T-cell (primary cell): ENCODE measurements around the gene LAMC3. TPM values are rescaled to one million over a fixed set of nuclear protein-coding genes. Genes with fewer than 3 reads are reported as not detected.
"Not testable (repeated sequence)": the region's sequence is repeated elsewhere in the genome, so short reads cannot be mapped to it uniquely, and the experiment has no call there.

Experiments
- ATAC-seq, 4 experiments: fragments of 200-7000 bp in 3 of 4; fragments of 150-1000 bp in 1 of 4; cut with Tn5 transposase; replicated peaks in 1 of 4; 1 replicate in 3 of 4; 2 replicates in 1 of 4; pipeline ENCODE4 v1.10.0; 2021; ENCODE audit warnings: moderate library complexity in 3 of 4, mild to moderate bottlenecking in 2 of 4, moderate number of reproducible peaks in 1 of 4
- CTCF ChIA-PET, 2 donors: fragments of 300-600 bp; sonication (Branson Sonifier 250); formaldehyde crosslinking; loops; one replicate each; lab custom pipeline; 2022; ENCODE audit warnings: antibody characterized with exemption in 2 of 2; lab: Charles Lee
- POLR2A ChIA-PET, 2 donors: fragments of 300-600 bp; sonication (Branson Sonifier 250); formaldehyde crosslinking; loops; one replicate each; lab custom pipeline; 2022; ENCODE audit warnings: antibody characterized with exemption in 2 of 2; lab: Charles Lee
- DNase-seq, 35 experiments: peaks; one replicate each; pipeline versions ENCODE4 v3.0.0 to v3.0.0-alpha.2; 2013 to 2023
- H3K27ac ChIP-seq: one replicate; pipeline ENCODE4 v1.5.1; 2013; ENCODE audit warnings: low read length
- H3K27me3 ChIP-seq, 2 experiments: replicated peaks in 1 of 2; 1 replicate in 1 of 2; 2 replicates in 1 of 2; pipeline versions ENCODE4 v1.6.1 to v1.7.0; 2013; ENCODE audit warnings: low read length in 1 of 2, mixed read lengths in 1 of 2; ENCODE audit not compliant: control insufficient read depth in 2 of 2, insufficient read depth in 2 of 2; ENCODE audit errors: extremely low read depth in 1 of 2
- H3K36me3 ChIP-seq, 2 donors: 1 replicate in 1 of 2; 2 replicates in 1 of 2; pipeline versions ENCODE4 v1.6.1 to v1.7.0; 2013; ENCODE audit warnings: low read length in 1 of 2; ENCODE audit not compliant: control insufficient read depth in 2 of 2, insufficient read depth in 1 of 2; ENCODE audit errors: extremely low read depth in 1 of 2
- H3K4me1 ChIP-seq, 2 experiments: 1 replicate in 1 of 2; 2 replicates in 1 of 2; pipeline versions ENCODE4 v1.6.1 to v1.7.0; 2013; ENCODE audit warnings: low read length in 2 of 2, mixed read lengths in 1 of 2; ENCODE audit not compliant: insufficient read depth in 2 of 2, control insufficient read depth in 1 of 2; ENCODE audit errors: extremely low read depth in 1 of 2
- H3K4me3 ChIP-seq, 2 donors: 1 replicate in 1 of 2; 2 replicates in 1 of 2; pipeline versions ENCODE4 v1.5.1 to v1.7.0; 2013; ENCODE audit warnings: mild to moderate bottlenecking in 2 of 2, low read length in 1 of 2, moderate library complexity in 1 of 2; ENCODE audit not compliant: control insufficient read depth in 1 of 2; ENCODE audit errors: extremely low read depth in 1 of 2
- H3K9me3 ChIP-seq: 2 replicates; pipeline ENCODE4 v1.7.0; 2013
- H3K27ac Mint-ChIP-seq, 2 donors: one replicate each; pipeline ENCODE4 v1.8.0; 2020 to 2021; ENCODE audit warnings: mild to moderate bottlenecking in 2 of 2, mixed read lengths in 2 of 2
- H3K27me3 Mint-ChIP-seq, 2 donors: one replicate each; pipeline ENCODE4 v1.8.0; 2021 to 2022; ENCODE audit warnings: mixed read lengths in 2 of 2
- H3K36me3 Mint-ChIP-seq: one replicate; pipeline ENCODE4 v1.8.0; 2021; ENCODE audit warnings: mixed read lengths
- H3K4me1 Mint-ChIP-seq, 3 donors: one replicate each; pipeline ENCODE4 v1.8.0; 2020 to 2022; ENCODE audit warnings: mixed read lengths in 3 of 3, mild to moderate bottlenecking in 1 of 3
- H3K4me3 Mint-ChIP-seq, 3 donors: one replicate each; pipeline ENCODE4 v1.8.0; 2020 to 2022; ENCODE audit warnings: mild to moderate bottlenecking in 3 of 3, mixed read lengths in 3 of 3, moderate library complexity in 3 of 3
- H3K9me3 Mint-ChIP-seq, 3 donors: one replicate each; pipeline ENCODE4 v1.8.0; 2020 to 2022; ENCODE audit warnings: mixed read lengths in 3 of 3
- WGBS: methylation state at CpG from one replicate; pipeline ENCODE4 v1.1.5; 2013; ENCODE audit warnings: missing lambda C conversion rate; ENCODE audit not compliant: insufficient coverage; 5-methylcytosine and 5-hydroxymethylcytosine counted together
- total RNA-seq, 35 experiments: library from RNA in 6 of 35; stranded (reverse) in 6 of 35; fragments of 120-200 nt in 1 of 35; gene quantifications; one replicate each; pipeline versions ENCODE4 v1.2.1 to v1.2.4 and lab custom pipeline; 2013 to 2026

The LAMC3 gene
- total RNA-seq, 5 donors from 2014 or later (not counting 1 experiment from before 2014, with no cell fraction given), result 0.35 to 3.7 (median 1.8) TPM

GRCh38 chr9:131034749-131035148 lies 25.8 kb downstream of the LAMC3 start:
- H3K4me3 ChIP-seq, H3K27ac Mint-ChIP-seq, CTCF ChIA-PET, H3K9me3 ChIP-seq, H3K36me3 ChIP-seq, H3K27ac ChIP-seq, POLR2A ChIA-PET, H3K4me1 ChIP-seq, ATAC-seq, H3K9me3 Mint-ChIP-seq, H3K4me3 Mint-ChIP-seq, DNase-seq, H3K4me1 Mint-ChIP-seq, H3K36me3 Mint-ChIP-seq: not testable (repeated sequence)
- peaks cover 12 to 22% of the 10 kb centered on the region in 2 donors for H3K27me3 Mint-ChIP-seq
- WGBS, result 75% methylated on average over 2 of the region's 10 CpGs
- peaks cover 0 to 44% of the 10 kb centered on the region in 2 experiments for H3K27me3 ChIP-seq

GRCh38 chr9:131035548-131035947 lies 26.6 kb downstream of the LAMC3 start:
- 86% methylated on average over 3 of the region's 3 CpGs for WGBS
- CTCF ChIA-PET, result no interaction called here
- H3K27me3 ChIP-seq, result peaks cover 0 to 46% of the 10 kb centered on the region in 2 experiments

GRCh38 chr9:131036071-131036470 lies 27.1 kb downstream of the LAMC3 start:
- no peak overlapping the region for H3K4me3 ChIP-seq
- Mint-ChIP-seq H3K27ac (no peak overlapping the region), H3K9me3 (no peaks in the 10 kb centered on the region), H3K27me3 (peaks cover 12 to 22% of the 10 kb centered on the region in 2 donors), H3K4me1 (no peaks in the 10 kb centered on the region), H3K36me3 (no peaks in the 10 kb centered on the region), H3K4me3 (no peak overlapping the region)
- no peaks in the 10 kb centered on the region for H3K36me3 ChIP-seq
- peaks cover 0 to 42% of the 10 kb centered on the region in 2 experiments for H3K27me3 ChIP-seq
- 89% methylated on average over 19 of the region's 24 CpGs for WGBS
- DNase-seq (no peak), ATAC-seq (no peak)
- ChIA-PET POLR2A (no interaction called here), CTCF (no interaction called here)
- no peaks in the 10 kb centered on the region for H3K9me3 ChIP-seq
- no peaks in the 10 kb centered on the region for H3K4me1 ChIP-seq
- no peak overlapping the region for H3K27ac ChIP-seq

More at GRCh38 chr9:131035548-131035947, 26.6 kb downstream of the LAMC3 start:
- DNase-seq (no peak), ATAC-seq (no peak)
- Mint-ChIP-seq H3K9me3 (no peaks in the 10 kb centered on the region), H3K36me3 (no peaks in the 10 kb centered on the region), H3K27me3 (peaks cover 12 to 22% of the 10 kb centered on the region in 2 donors), H3K4me3 (no peak overlapping the region), H3K27ac (no peak overlapping the region), H3K4me1 (no peaks in the 10 kb centered on the region)
- no peaks in the 10 kb centered on the region for H3K4me1 ChIP-seq
- H3K27ac ChIP-seq, result no peak overlapping the region
- POLR2A ChIA-PET, result no interaction called here
- H3K36me3 ChIP-seq, result no peaks in the 10 kb centered on the region
- no peaks in the 10 kb centered on the region for H3K9me3 ChIP-seq
- H3K4me3 ChIP-seq, result no peak overlapping the region

GRCh38 chr9:131036529-131037334 lies 27.8 kb downstream of the LAMC3 start:
- ATAC-seq, result no peak
- no peaks in the 10 kb centered on the region for H3K4me1 Mint-ChIP-seq

GRCh38 chr9:131037335-131038255 lies 28.6 kb downstream of the LAMC3 start:
- Histone ChIP-seq H3K27ac (no peak overlapping the region), H3K36me3 (no peaks in the 10 kb centered on the region), H3K9me3 (no peaks in the 10 kb centered on the region), H3K4me3 (no peak overlapping the region), H3K4me1 (no peaks in the 10 kb centered on the region), H3K27me3 (peaks cover 0 to 41% of the 10 kb centered on the region in 2 experiments)
- H3K27me3 Mint-ChIP-seq, result peaks cover 12 to 21% of the 10 kb centered on the region in 2 donors
- H3K36me3 Mint-ChIP-seq, result no peaks in the 10 kb centered on the region
- peak overlapping the region in 1 of 2 donors; percentile 25 for H3K27ac Mint-ChIP-seq
- ChIA-PET POLR2A (no interaction called here), CTCF (no interaction called here)
- no peaks in the 10 kb centered on the region for H3K9me3 Mint-ChIP-seq
- WGBS, result 73% methylated on average over 25 of the region's 26 CpGs
- H3K4me3 Mint-ChIP-seq, result no peak overlapping the region
- no peaks in the 10 kb centered on the region for H3K4me1 Mint-ChIP-seq
- ATAC-seq (no peak), DNase-seq (no peak)

More at GRCh38 chr9:131036529-131037334, 27.8 kb downstream of the LAMC3 start:
- no peaks in the 10 kb centered on the region for H3K4me1 ChIP-seq
- Mint-ChIP-seq H3K27ac (no peak overlapping the region), H3K36me3 (no peaks in the 10 kb centered on the region), H3K9me3 (no peaks in the 10 kb centered on the region), H3K4me3 (no peak overlapping the region), H3K27me3 (peaks cover 12 to 22% of the 10 kb centered on the region in 2 donors)
- CTCF ChIA-PET, result no interaction called here
- 62% methylated on average over 13 of the region's 17 CpGs for WGBS
- DNase-seq, result no peak
- H3K36me3 ChIP-seq, result no peaks in the 10 kb centered on the region
- no peak overlapping the region for H3K27ac ChIP-seq
- no peak overlapping the region for H3K4me3 ChIP-seq
- H3K27me3 ChIP-seq, result peaks cover 0 to 41% of the 10 kb centered on the region in 2 experiments
- POLR2A ChIA-PET, result no interaction called here
- no peaks in the 10 kb centered on the region for H3K9me3 ChIP-seq
